ENCODE measurements around the gene SELENOI.
"Not testable (repeated sequence)": the region's sequence is repeated elsewhere in the genome, so short reads cannot be mapped to it uniquely, and the experiment has no call there.

Gene SELENOI, protein sequence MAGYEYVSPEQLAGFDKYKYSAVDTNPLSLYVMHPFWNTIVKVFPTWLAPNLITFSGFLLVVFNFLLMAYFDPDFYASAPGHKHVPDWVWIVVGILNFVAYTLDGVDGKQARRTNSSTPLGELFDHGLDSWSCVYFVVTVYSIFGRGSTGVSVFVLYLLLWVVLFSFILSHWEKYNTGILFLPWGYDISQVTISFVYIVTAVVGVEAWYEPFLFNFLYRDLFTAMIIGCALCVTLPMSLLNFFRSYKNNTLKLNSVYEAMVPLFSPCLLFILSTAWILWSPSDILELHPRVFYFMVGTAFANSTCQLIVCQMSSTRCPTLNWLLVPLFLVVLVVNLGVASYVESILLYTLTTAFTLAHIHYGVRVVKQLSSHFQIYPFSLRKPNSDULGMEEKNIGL

GRCh38 chr2:26345545-26346453, at the start of gene SELENOI:
SELENOI (plus strand) TSS chr2:26346143; CDS start chr2:26346233, 90 bp downstream.
- peak; percentile 97 to 99 for DNase-seq (ENCODE audit: low read depth in 2 of 2)

DNA sequence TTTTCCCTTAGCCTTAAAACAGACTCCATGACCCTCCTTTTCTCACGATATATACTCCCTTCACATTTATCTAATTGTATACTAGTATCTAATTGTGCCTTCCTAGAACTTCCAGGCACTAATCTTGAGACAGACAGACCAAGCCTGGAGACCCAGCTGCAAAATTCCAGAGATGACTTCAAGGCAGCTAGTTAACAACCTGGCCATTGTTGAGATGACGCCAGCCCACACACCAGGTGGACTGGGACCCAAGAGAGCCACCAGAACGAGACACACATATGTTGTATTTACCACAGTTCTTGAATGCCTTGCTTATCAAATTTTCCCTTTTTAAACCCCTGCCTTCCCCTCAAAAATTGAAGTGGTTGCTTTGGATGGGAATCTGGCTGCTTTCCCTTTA, 48.9 kb upstream of the SELENOI start:
- DNase-seq (ENCODE audit: low read depth in 2 of 2), result no peak

GRCh38 chr2:26298286-26298637, 47.7 kb upstream of the SELENOI start:
- DNase-seq (ENCODE audit: low read depth in 2 of 2), result no peak

- peak in 1 of 2 donors; percentile 9 for DNase-seq (ENCODE audit: low read depth in 2 of 2)
These were observed 47.1 kb upstream of the SELENOI start for GRCh38 chr2:26298638-26299393.

GRCh38 chr2:26299471-26300101, 46.4 kb upstream of the SELENOI start:
- DNase-seq (ENCODE audit: low read depth in 2 of 2), result no peak

DNA sequence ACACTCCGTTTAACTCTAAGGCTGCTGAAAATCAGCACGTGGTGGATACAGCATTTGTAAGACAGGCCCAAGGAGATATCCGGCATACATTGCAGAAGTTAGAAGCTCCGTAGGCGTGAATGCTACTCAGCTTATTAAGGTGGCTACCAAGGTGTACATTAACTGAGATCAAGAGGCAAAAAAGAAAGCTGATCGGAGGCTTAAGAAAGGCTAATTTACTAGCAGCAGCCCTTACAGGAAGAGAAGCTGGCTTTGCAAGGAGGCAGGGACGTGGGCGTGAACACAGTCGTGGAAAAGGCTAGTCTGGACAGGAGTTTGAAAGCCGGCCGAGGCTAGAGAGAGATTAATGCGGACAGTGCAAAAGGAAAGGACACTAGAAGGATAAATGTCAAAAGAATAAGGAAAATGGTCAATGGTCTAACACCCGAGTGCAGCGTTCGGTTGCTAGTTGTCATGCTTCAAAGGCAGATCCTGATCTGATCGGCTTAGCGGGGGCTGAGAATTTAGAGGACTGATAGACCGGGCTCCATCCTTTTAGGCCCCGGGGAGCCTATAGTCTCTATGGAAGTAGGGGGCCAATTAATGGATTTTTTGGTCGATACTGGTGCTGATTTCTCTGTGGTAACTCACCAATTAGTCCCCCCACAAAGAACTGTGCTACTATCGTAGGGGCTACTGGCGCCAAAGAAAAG, 45.6 kb upstream of the SELENOI start:
- no peak for DNase-seq (ENCODE audit: low read depth in 2 of 2)

- DNase-seq (ENCODE audit: low read depth in 2 of 2), result no peak
These were observed 43.1 kb upstream of the SELENOI start for GRCh38 chr2:26302846-26303245.

DNA sequence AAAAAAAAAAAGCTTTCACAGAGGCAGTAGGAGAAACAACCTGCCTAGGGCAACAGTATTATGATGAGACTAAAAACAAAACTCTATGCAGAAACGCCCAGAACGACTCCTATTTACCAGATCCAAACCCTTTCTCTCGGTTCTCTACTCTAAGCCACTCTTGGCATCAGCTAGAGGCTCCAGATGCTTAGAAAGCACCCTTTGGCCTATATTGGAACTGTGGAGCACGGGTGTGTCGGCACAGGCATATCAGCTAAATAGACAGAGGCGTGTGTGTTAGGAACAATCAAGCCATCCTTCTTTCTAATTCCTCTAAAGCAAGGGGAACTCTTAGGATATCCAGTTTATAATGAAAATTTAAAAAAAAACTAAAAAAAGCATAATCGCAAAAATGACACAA, 40.8 kb upstream of the SELENOI start:
- DNase-seq (ENCODE audit: low read depth in 2 of 2), result not testable (repeated sequence)

DNA sequence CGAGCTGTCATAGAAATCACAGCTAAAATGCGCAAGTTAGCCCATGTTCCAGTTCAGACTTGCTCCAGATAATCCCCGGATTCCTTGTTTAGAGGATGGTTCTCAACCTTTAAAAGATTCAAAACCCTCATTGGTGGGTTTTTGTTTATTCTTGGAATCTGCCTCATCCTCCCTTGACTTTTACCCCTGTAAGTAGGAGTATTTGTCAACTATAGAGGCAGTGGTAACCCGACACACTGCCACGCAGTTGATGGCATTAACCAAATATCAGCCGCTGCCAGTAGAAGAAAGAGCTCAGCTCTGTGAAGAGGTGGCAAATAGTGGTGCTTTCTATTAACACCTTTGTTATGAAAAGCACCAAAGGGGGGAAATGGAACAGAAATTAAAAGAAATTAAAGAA, 40.4 kb upstream of the SELENOI start:
- DNase-seq (ENCODE audit: low read depth in 2 of 2), result no peak

DNA sequence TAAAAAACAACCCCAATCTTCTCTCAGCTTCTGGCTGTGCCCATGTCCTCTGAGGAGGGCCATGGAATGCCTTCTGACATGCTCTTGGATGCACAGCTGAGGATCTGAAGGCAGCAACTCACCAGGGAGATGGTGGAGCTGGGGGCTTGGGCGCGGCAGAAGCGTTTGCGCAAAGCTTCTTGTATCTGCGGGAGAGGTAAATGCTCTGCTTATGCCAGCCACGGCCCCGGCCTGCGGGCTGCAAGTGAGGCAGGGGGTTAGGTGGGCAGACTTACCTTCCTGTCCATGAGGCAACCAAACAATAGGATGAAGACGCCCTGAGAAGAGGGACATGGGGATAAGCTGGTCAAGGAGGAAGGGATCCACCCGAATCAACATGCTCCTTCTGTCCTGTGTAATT, 36.0 kb upstream of the SELENOI start:
- no peak for DNase-seq (ENCODE audit: low read depth in 2 of 2)

DNA sequence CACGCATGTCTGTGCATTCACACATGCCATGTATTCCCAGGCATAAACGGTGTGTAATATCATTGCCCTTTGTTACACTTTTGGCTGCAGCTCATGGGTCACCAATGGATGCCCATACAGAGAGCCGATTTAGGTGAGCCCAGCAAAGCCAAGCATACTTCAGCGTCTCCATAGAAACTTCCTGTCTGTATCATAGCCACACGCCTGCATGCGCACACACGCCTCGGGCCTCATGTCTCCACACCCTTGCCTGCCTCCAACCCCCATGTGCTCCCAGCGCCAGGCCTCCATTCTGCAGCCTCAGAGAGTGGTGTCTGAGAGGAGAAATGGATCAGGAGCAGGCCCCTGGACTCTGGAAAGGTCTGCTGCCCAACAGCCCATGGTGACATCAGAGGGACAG, 33.5 kb upstream of the SELENOI start:
- DNase-seq (ENCODE audit: low read depth in 2 of 2), result no peak

DNA sequence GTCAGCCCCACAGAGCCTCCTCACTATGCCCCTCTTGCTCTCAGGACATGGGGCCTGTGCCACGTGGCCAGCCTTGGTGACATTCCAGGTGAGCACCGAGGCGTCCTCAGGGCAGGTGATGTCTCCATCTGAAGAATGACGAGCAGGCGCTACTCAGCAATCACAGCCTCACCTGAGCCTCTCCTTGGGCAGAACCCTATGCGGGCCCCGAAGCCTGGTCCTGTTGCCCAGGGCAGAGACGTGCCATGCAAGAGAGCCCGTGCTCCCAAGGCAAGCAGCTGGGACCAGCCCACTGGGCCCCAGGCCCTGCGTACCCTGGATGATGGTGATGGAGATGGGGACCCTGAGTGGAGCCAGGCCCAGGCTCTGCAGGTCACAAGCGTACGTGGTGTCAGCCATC, 32.5 kb upstream of the SELENOI start:
- DNase-seq (ENCODE audit: low read depth in 2 of 2), result no peak

- no peak for DNase-seq (ENCODE audit: low read depth in 2 of 2)
These were observed 31.7 kb upstream of the SELENOI start for GRCh38 chr2:26314243-26314642.

DNA sequence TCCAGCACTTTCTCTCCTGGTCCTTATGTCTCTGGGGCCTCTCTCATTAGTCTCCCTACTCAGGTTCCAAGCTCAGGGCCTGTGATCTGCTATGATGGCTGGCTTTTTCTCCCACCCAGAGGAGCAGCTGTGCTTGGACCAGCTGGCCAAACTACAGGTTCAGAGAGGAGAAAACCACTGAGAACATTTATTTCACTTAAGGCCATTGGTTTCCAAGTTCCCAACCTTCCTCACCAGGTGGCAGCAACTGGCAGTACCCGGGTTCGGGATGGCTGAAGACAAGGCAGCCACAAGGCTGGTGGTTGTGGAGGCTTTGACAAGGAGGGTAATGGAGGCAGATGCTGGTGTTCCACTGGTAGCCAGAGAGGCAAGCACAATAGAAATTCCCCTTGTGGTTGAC, 29.9 kb upstream of the SELENOI start:
- DNase-seq (ENCODE audit: low read depth in 2 of 2), result no peak

GRCh38 chr2:26316845-26317244, 29.1 kb upstream of the SELENOI start:
- no peak for DNase-seq (ENCODE audit: low read depth in 2 of 2)

DNA sequence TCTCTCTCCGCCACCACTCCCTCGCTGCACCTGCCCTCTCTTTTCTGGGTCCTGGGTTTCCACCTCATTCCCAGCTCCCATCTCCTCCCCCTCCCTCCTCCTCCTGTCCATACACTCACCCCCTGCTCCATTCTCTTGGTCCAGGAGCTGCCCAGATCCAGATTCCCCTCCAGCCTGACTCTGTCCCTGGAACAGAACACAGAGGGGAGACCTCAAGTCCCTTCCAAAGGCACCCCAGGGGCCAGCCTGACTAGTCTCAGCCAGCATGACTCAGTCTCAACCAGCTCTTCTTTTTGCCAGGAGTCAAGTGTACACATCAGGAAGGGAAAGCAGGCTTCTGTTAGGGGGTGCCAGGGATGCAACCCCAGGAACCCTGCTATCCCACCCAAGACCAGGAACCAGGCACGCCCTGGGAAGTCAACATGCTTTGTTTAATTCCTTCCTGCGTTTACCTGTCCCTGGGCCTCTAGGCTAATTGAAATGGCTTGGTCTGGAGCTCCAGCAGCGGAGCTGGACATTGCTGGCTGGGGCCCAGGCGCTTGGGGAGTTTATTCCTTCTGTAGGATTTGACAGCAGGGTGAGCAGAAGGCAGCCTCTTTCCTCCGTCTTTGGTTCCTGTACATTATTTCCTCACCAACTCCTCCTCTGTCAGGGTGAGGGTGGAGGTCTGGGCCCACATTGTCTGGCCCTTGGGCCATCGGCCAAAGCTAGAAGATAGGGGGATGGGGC, 28.4 kb upstream of the SELENOI start:
- DNase-seq (ENCODE audit: low read depth in 2 of 2), result no peak

GRCh38 chr2:26318950-26319349, 27.0 kb upstream of the SELENOI start:
- DNase-seq (ENCODE audit: low read depth in 2 of 2), result no peak

DNA sequence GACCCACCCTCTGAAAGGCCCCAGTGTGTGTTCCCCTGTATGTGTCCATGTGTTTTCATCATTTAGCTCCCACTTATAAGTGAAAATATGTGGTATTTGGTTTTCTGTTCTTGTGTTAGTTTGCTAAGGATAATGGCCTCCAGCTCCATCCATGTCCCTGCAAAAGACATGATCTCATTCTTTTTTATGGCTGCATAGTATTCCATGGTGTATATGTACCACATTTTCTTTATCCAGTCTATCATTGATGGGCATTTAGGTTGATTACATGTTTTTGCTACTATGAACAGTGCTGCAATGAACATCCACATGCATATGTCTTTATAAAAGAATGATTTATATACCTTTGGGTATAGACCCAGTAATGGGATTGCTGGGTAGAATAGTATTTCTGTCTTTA, 21.5 kb upstream of the SELENOI start:
- DNase-seq (ENCODE audit: low read depth in 2 of 2), result not testable (repeated sequence)

DNA sequence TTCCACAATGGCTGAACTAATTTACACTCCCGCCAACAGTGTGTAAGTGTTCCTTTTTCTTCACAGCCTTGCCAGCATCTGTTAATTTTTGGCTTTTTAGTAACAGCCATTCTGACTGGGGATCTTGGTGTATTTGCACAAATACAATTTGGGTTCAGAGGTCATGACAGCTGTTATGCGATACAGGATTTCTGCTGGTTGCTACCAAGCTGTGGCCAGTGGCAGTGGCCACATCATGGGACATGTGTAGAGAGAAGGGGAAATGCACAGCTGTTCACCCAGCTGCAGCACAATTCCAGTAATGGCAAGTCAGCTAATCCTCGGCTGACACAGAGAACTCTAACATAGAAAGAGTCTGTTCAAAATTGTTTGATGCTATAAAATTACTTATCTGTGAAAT, 21.0 kb upstream of the SELENOI start:
- DNase-seq (ENCODE audit: low read depth in 2 of 2), result no peak

GRCh38 chr2:26325851-26326250, 20.1 kb upstream of the SELENOI start:
- DNase-seq (ENCODE audit: low read depth in 2 of 2), result no peak
